ENCODE data around the gene THPO.

GRCh38 chr3:184417619-184418327, 39.8 kb upstream of the THPO start:
- TF ChIP-seq, protein P1, sequence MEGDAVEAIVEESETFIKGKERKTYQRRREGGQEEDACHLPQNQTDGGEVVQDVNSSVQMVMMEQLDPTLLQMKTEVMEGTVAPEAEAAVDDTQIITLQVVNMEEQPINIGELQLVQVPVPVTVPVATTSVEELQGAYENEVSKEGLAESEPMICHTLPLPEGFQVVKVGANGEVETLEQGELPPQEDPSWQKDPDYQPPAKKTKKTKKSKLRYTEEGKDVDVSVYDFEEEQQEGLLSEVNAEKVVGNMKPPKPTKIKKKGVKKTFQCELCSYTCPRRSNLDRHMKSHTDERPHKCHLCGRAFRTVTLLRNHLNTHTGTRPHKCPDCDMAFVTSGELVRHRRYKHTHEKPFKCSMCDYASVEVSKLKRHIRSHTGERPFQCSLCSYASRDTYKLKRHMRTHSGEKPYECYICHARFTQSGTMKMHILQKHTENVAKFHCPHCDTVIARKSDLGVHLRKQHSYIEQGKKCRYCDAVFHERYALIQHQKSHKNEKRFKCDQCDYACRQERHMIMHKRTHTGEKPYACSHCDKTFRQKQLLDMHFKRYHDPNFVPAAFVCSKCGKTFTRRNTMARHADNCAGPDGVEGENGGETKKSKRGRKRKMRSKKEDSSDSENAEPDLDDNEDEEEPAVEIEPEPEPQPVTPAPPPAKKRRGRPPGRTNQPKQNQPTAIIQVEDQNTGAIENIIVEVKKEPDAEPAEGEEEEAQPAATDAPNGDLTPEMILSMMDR (IDR thresholded peaks at IDR 0.05), result peak; percentile 82
- TF ChIP-seq EZH2 (IDR thresholded peaks at IDR 0.05; ENCODE audit: borderline replicate concordance, insufficient read depth, low read depth, low read length, poor library complexity, severe bottlenecking), result no peak
